K562 (cell line): ENCODE results near the gene DMWD. TPM values are rescaled to one million over a fixed set of nuclear protein-coding genes. Genes with fewer than 3 reads are reported as not detected.

ENCODE experiments used
- ATAC-seq: fragments of 200-7000 bp; cut with Tn5 transposase; 3 replicates; pipeline ENCODE4 v1.9.1; 2020; ENCODE audit warnings: moderate library complexity
- BruUV-seq: library from RNA; stranded (reverse); fragments of 400-500 nt; replicated peaks from 2 replicates; lab custom pipeline; 2021; lab: Mats Ljungman, UMichigan
- CTCF ChIA-PET: fragments of 300-600 bp; formaldehyde crosslinking; extraction: SDS; loops from one replicate; lab custom pipeline; 2021; ENCODE audit warnings: low intra/inter-chr PET ratio; lab: Yijun Ruan, JAX
- POLR2A ChIA-PET: fragments of 300-600, 350-650 bp; sonication (Branson Sonifier 250); formaldehyde crosslinking; extraction: SDS; loops from one replicate; lab custom pipeline; 2021; ENCODE audit warnings: antibody characterized with exemption, inconsistent platforms; lab: Yijun Ruan, JAX
- DNase-seq, 4 experiments: peaks; one replicate each; pipeline versions ENCODE4 v3.0.0 to v3.0.0-alpha.2; 2011 to 2018; ENCODE audit warnings: low spot score in 3 of 4, mixed read lengths in 3 of 4; ENCODE audit errors: extremely low read depth in 1 of 4
- FAIRE-seq: peaks from 2 replicates; lab custom pipeline; 2011; peaks lifted over from hg19 to GRCh38; lab: Jason Lieb, UNC
- H2AFZ ChIP-seq: 2 replicates; pipeline ENCODE4 v1.6.0; 2011; ENCODE audit warnings: low read depth, low read length, control low read depth, inconsistent platforms
- H3K27ac ChIP-seq: fragments of 200-600 bp; 3 replicates; pipeline ENCODE4 v1.8.0; 2011; ENCODE audit warnings: low read depth, mild to moderate bottlenecking, control low read depth, inconsistent platforms, low read length, moderate library complexity, mixed read lengths; ENCODE audit errors: extremely low read depth
- H3K27me3 ChIP-seq, 2 experiments: fragments of 300-600 bp in 1 of 2; 2 replicates in 1 of 2; 3 replicates in 1 of 2; pipeline versions ENCODE4 v1.6.0 to v1.8.0; 2011; ENCODE audit warnings: inconsistent platforms in 2 of 2, low read length in 2 of 2, mild to moderate bottlenecking in 1 of 2, mixed read lengths in 1 of 2, moderate library complexity in 1 of 2; ENCODE audit not compliant: control insufficient read depth in 2 of 2, insufficient read depth in 2 of 2
- H3K36me3 ChIP-seq: fragments of 300-600 bp; 3 replicates; pipeline ENCODE4 v1.8.0; 2011; ENCODE audit warnings: mild to moderate bottlenecking, low read length, inconsistent platforms; ENCODE audit not compliant: control insufficient read depth, insufficient read depth
- H3K4me1 ChIP-seq, 2 experiments: fragments of 200-600 bp in 1 of 2; replicated peaks in 1 of 2; 2 replicates in 1 of 2; 3 replicates in 1 of 2; pipeline versions ENCODE4 v1.5.1 to v1.8.0; 2011; ENCODE audit warnings: inconsistent platforms in 2 of 2, low read length in 2 of 2, mild to moderate bottlenecking in 1 of 2, mixed read lengths in 1 of 2, moderate library complexity in 1 of 2; ENCODE audit not compliant: control insufficient read depth in 2 of 2, insufficient read depth in 2 of 2
- H3K4me2 ChIP-seq: 2 replicates; pipeline ENCODE4 v1.6.1; 2011; ENCODE audit warnings: low read length, control low read depth, inconsistent platforms, mixed read lengths; ENCODE audit not compliant: insufficient read depth
- H3K4me3 ChIP-seq: fragments of 200-600 bp; sonication (generic), shearing (Covaris generic); 2 replicates; pipeline ENCODE4 v1.5.1; 2016; ENCODE audit warnings: control low read depth, inconsistent platforms
- H3K79me2 ChIP-seq: fragments of 200-600 bp; 3 replicates; pipeline ENCODE4 v1.8.0; 2011; ENCODE audit warnings: low read length, inconsistent platforms; ENCODE audit not compliant: control insufficient read depth, insufficient read depth
- H3K9ac ChIP-seq, 2 experiments: 2 replicates each; pipeline versions ENCODE4 v1.6.0 to v1.6.1; 2011; ENCODE audit warnings: low read depth in 2 of 2, low read length in 2 of 2, control low read depth in 1 of 2, inconsistent platforms in 1 of 2, mild to moderate bottlenecking in 1 of 2, mixed read lengths in 1 of 2; ENCODE audit not compliant: insufficient read depth in 1 of 2
- H3K9me1 ChIP-seq: one replicate; pipeline ENCODE4 v1.6.0; 2011; ENCODE audit warnings: inconsistent platforms, mild to moderate bottlenecking, low read length, moderate library complexity; ENCODE audit not compliant: control insufficient read depth, insufficient read depth
- H3K9me3 ChIP-seq: replicated peaks from 2 replicates; pipeline ENCODE4 v1.5.1; 2011; ENCODE audit warnings: low read depth, low read length, inconsistent platforms; ENCODE audit not compliant: control insufficient read depth, insufficient read depth
- H4K20me1 ChIP-seq: replicated peaks from 2 replicates; pipeline ENCODE4 v1.6.1; 2011; ENCODE audit warnings: low read length, inconsistent platforms, mixed read lengths; ENCODE audit not compliant: control insufficient read depth, insufficient read depth
- PCBP2 ChIP-seq: fragments of 200-400 bp; formaldehyde crosslinking; IDR thresholded peaks from 2 replicates; pipeline ENCODE4 v1.6.1; 2018; ENCODE audit warnings: low read length, low read depth, mild to moderate bottlenecking, moderate library complexity; ENCODE audit not compliant: poor library complexity, severe bottlenecking
- POLR2G ChIP-seq: fragments of 200-400 bp; formaldehyde crosslinking; IDR thresholded peaks from 2 replicates; pipeline ENCODE4 v1.6.1; 2017; ENCODE audit warnings: low read depth, mild to moderate bottlenecking, antibody characterized with exemption, low read length, moderate library complexity
- RBFOX2 ChIP-seq: fragments of 200-400 bp; formaldehyde crosslinking; IDR thresholded peaks from 2 replicates; pipeline ENCODE4 v1.6.1; 2017; ENCODE audit warnings: low read depth, mild to moderate bottlenecking, low read length, moderate library complexity
- ZBTB33 ChIP-seq: sonication (generic); formaldehyde crosslinking; IDR thresholded peaks from 2 replicates; pipeline ENCODE4 v1.8.1; 2023; ENCODE audit warnings: mild to moderate bottlenecking, missing genetic modification reagents
- WGBS: fragments of 100-300 bp; shearing (Covaris generic); methylation state at CpG from one replicate; pipeline ENCODE4 v1.1.6; 2016; ENCODE audit warnings: low coverage, mixed read lengths; ENCODE audit not compliant: insufficient coverage; ENCODE audit errors: missing lambda C conversion rate; 5-methylcytosine and 5-hydroxymethylcytosine counted together
- in situ Hi-C: fragments of 300-500 bp; cut with MboI; formaldehyde crosslinking; loops from 4 replicates; pipeline ENCODE4 v1.15.0; 2018; ENCODE audit warnings: inconsistent platforms, mixed read lengths
- intact Hi-C: fragments of 100-400 bp; cut with micrococcal nuclease; formaldehyde crosslinking; loops from 2 replicates; pipeline ENCODE4 v1.14.2; 2022
- polyA plus RNA-seq, 8 experiments: library from polyadenylated mRNA; depleted of rRNA in 4 of 8; stranded (reverse) in 5 of 8; unstranded in 3 of 8; fragments of >200 nt; fragmentation: Nextera tagmentation in 2 of 8; fragmentation: Illumina TruSeq in 1 of 8; extraction: Ambion mirVana in 2 of 8; extraction: Trizol in 1 of 8; gene quantifications; 2 replicates each; pipeline versions ENCODE4 v1.2.1 to v1.2.3, GENCODE V29; 2011 to 2014; ENCODE audit warnings: inconsistent platforms in 1 of 8, missing spikeins in 1 of 8
- total RNA-seq, 7 experiments: library from RNA; depleted of rRNA in 6 of 7; stranded (reverse); fragments of >200 nt in 6 of 7; fragmentation: Illumina TruSeq in 2 of 7; extraction: Trizol in 2 of 7; gene quantifications; 2 replicates each; pipeline versions ENCODE4 v1.2.1 to v1.2.3, GENCODE V29; 2011 to 2021; ENCODE audit warnings: low replicate concordance in 1 of 7

DMWD gene
- total and polyA plus RNA-seq, 9 of the 15 experiments (the other 6 are each of a cell fraction or from before 2014, with no cell fraction given), result 4.7 to 54.6 (median 19.0) TPM

GRCh38 chr19:45842198-45842597 is 49.6 kb upstream of the DMWD start:
- H3K9me3 ChIP-seq, result peaks cover 4% of the 10 kb centered on the region; the same call in 1 of the 2 replicates
- in situ Hi-C loops, result no loop called here
- H3K79me2 ChIP-seq, result no peaks in the 10 kb centered on the region
- H3K27me3 ChIP-seq, result no peaks in the 10 kb centered on the region
- BruUV-seq, result no TSS peak
- FAIRE-seq, result no peak
- no peak overlapping the region for H3K9ac ChIP-seq
- no peak overlapping the region for H3K4me3 ChIP-seq
- ChIA-PET CTCF (no interaction called here), POLR2A (interaction anchor here (0.8 kb wide), 1 partner anchor 14 kb away, joined by 3 read pairs; no protein-coding TSS in a partner anchor)
- H3K27ac ChIP-seq, result no peak overlapping the region
- no peak for ATAC-seq
- intact Hi-C loops, result no loop called here
- 98% methylated on average over 14 of the region's 14 CpGs for WGBS
- H3K4me1 ChIP-seq, result peaks cover 0 to 3% of the 10 kb centered on the region in 2 experiments; a peak in 1 of 5 replicates
- TF ChIP-seq RBFOX2, result peak; percentile 36; the same call in 1 of the 2 replicates
- peak; percentile 31; the same call in 1 of the 2 replicates for TF ChIP-seq ZBTB33 (CRISPR knock-in tag)
- no peak for TF ChIP-seq PCBP2
- peak; percentile 29; the same call in 1 of the 2 replicates for TF ChIP-seq POLR2G
- DNase-seq, result no peak
- H4K20me1 ChIP-seq, result no peaks in the 10 kb centered on the region
- peaks cover 91% of the 10 kb centered on the region for H3K36me3 ChIP-seq
- no peak overlapping the region for H3K4me2 ChIP-seq
- no peaks in the 10 kb centered on the region for H3K9me1 ChIP-seq
- no peak overlapping the region for H2AFZ ChIP-seq
